ENCODE results near the gene EML4. TPM values are rescaled to one million over a fixed set of nuclear protein-coding genes. Genes with fewer than 3 reads are reported as not detected.

EML4 gene
- total RNA-seq, 3 donors from 2014 or later, result 47.9 to 88.3 (median 66.3) TPM

GRCh38 chr2:42196403-42197267 is 27.5 kb downstream of the EML4 start:
- DNase-seq, result peak in 1 of 3 donors; percentile 74
- Histone ChIP-seq H3K4me1 (ENCODE audit: low read depth) (peaks cover 42% of the 10 kb centered on the region), H3K36me3 (ENCODE audit: low read depth) (no peaks in the 10 kb centered on the region), H3K4me3 (no peak overlapping the region), H3K9me3 (no peaks in the 10 kb centered on the region)
- ATAC-seq, result peak; percentile 81
- TF ChIP-seq, protein P1, sequence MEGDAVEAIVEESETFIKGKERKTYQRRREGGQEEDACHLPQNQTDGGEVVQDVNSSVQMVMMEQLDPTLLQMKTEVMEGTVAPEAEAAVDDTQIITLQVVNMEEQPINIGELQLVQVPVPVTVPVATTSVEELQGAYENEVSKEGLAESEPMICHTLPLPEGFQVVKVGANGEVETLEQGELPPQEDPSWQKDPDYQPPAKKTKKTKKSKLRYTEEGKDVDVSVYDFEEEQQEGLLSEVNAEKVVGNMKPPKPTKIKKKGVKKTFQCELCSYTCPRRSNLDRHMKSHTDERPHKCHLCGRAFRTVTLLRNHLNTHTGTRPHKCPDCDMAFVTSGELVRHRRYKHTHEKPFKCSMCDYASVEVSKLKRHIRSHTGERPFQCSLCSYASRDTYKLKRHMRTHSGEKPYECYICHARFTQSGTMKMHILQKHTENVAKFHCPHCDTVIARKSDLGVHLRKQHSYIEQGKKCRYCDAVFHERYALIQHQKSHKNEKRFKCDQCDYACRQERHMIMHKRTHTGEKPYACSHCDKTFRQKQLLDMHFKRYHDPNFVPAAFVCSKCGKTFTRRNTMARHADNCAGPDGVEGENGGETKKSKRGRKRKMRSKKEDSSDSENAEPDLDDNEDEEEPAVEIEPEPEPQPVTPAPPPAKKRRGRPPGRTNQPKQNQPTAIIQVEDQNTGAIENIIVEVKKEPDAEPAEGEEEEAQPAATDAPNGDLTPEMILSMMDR (IDR thresholded peaks at IDR 0.05), result no peak
- intact Hi-C loops (cut with DNase I, micrococcal nuclease), result loop anchor here in 1 of 2 donors (10.0 kb wide), 1 partner anchor 48 kb away; no protein-coding TSS in a partner anchor

DNA sequence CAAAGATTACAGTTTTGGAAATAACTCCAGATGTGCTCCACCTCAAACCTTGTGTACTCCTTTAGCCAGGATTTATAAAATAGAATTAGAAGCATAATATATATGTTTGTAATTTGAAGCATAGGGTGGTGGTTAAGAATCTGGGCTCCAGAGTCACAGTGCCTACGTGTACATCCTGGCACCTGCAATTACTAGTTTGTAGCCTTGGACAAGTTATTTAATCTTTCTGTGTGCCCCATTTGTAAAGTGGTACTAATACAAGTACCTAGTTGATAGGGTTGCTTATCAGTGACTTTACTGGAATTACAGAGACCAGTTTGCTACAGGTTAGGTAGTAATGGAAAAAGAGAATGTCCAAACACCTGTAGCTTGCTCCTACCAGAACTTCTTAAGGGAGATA is 28.6 kb downstream of the EML4 start:
- peaks cover 40% of the 10 kb centered on the region for H3K4me1 ChIP-seq (ENCODE audit: low read depth)
- intact Hi-C loops (cut with DNase I, micrococcal nuclease), result loop anchor here in 1 of 2 donors (10.0 kb wide), 1 partner anchor 47 kb away; no protein-coding TSS in a partner anchor
- ATAC-seq (no peak), DNase-seq (no peak)
- TF ChIP-seq, protein P1 (IDR thresholded peaks at IDR 0.05), result no peak
- H3K4me3 ChIP-seq, result no peak overlapping the region
- H3K36me3 ChIP-seq (ENCODE audit: low read depth), result no peaks in the 10 kb centered on the region
- H3K9me3 ChIP-seq, result no peaks in the 10 kb centered on the region

DNA sequence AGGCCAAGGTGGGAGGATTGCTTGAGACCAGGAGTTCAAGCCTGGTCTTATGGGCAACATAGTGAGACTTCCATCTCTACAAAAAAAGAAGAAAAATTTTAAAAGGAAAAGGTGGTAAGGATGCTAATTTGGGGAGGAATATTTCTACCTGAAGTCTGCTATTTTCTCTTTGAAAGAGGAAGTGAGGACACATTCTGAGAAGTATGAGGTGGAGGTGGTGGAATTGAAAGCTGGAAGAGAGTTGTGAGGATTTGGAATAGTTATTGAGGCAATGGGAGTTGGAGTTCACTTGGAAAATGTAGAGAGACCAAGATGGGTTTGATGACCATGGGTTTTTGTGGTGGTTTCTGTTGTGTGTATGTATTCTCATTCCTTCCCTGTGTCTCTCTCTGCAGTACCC is 29.3 kb downstream of the EML4 start:
- TF ChIP-seq, protein P1 (IDR thresholded peaks at IDR 0.05), result no peak
- peaks cover 33% of the 10 kb centered on the region for H3K4me1 ChIP-seq (ENCODE audit: low read depth)
- H3K4me3 ChIP-seq, result no peak overlapping the region
- DNase-seq, result no peak
- ATAC-seq, result no peak
- H3K36me3 ChIP-seq (ENCODE audit: low read depth), result no peaks in the 10 kb centered on the region
- no peaks in the 10 kb centered on the region for H3K9me3 ChIP-seq
- intact Hi-C loops (cut with DNase I, micrococcal nuclease), result loop anchor here in 1 of 2 donors (10.0 kb wide), 1 partner anchor 46 kb away; no protein-coding TSS in a partner anchor

DNA sequence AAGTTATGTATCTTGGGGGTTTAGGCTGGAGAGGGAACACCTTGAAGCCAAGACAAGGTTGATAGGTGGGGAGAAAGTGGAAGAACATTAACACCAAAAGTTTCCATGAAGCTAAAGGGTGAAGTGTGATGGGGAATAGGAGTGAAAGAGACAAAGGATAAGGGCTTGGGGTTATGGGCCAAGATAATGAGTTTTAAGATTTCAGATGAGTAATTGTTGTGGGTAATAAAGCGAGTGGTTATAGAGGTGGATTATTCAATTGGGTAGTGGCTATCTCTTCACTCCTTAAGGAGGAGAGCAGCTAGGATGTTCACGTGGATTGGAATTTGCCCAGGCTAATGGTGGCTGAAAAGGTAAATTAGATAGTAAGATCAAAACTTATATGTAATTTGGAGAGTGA is 29.8 kb downstream of the EML4 start:
- intact Hi-C loops (cut with DNase I, micrococcal nuclease), result loop anchor here in 1 of 2 donors (10.0 kb wide), 1 partner anchor 46 kb away; no protein-coding TSS in a partner anchor
- no peaks in the 10 kb centered on the region for H3K36me3 ChIP-seq (ENCODE audit: low read depth)
- DNase-seq, result no peak
- H3K4me3 ChIP-seq, result no peak overlapping the region
- no peak for ATAC-seq
- H3K4me1 ChIP-seq (ENCODE audit: low read depth), result peaks cover 27% of the 10 kb centered on the region
- TF ChIP-seq, protein P1 (IDR thresholded peaks at IDR 0.05), result no peak
- H3K9me3 ChIP-seq, result no peaks in the 10 kb centered on the region

- no peak for ATAC-seq
- H3K4me1 ChIP-seq (ENCODE audit: low read depth), result peaks cover 25% of the 10 kb centered on the region
- DNase-seq, result no peak
- no peaks in the 10 kb centered on the region for H3K9me3 ChIP-seq
- H3K4me3 ChIP-seq, result no peak overlapping the region
- H3K36me3 ChIP-seq (ENCODE audit: low read depth), result no peaks in the 10 kb centered on the region
- intact Hi-C loops (cut with DNase I, micrococcal nuclease), result loop anchor here in 1 of 2 donors (10.0 kb wide), 1 partner anchor 45 kb away; no protein-coding TSS in a partner anchor
- TF ChIP-seq, protein P1 (IDR thresholded peaks at IDR 0.05), result no peak
Measured at GRCh38 chr2:42199626-42200025, 30.5 kb downstream of the EML4 start.
